OCI-LY1 (cell line): ENCODE measurements around the gene FBN1.

Source experiments
- CTCF ChIP-seq: fragments of 200-600 bp; sonication (generic), shearing (Covaris generic); IDR thresholded peaks from 2 replicates; pipeline ENCODE4 v1.5.1; 2017; ENCODE audit warnings: mild to moderate bottlenecking, antibody characterized with exemption, low read length, moderate library complexity, mixed read lengths
- EZH2 ChIP-seq: fragments of 200-600 bp; sonication (generic), shearing (Covaris generic); IDR thresholded peaks from 2 replicates; pipeline ENCODE4 v1.8.0; 2017; ENCODE audit warnings: borderline replicate concordance, mixed run types, mild to moderate bottlenecking, antibody characterized with exemption, low read length, moderate library complexity, mixed read lengths

GRCh38 chr15:48544778-48545177, 100.7 kb downstream of the FBN1 start:
- no peak for TF ChIP-seq EZH2
- no peak for TF ChIP-seq CTCF
